ENCODE data around the gene MDM1.

Gene MDM1

DNA sequence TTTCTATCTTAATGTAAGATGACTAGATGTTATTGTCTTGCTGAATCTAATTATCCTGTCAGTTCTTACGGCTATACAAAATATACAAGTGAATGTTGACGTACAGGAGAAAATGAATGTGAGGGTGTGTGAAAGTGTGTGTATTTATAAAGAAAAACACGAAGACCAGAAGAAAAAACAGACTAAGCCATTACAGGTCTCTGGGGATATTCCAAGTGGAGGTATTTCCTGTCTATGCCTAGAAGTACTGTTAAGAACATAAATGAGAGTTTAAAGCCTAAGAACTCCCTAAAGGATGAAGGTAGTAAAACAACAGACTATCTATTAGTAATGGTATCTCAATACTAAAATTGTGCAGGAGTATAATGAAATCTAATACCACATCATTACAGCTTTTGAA is 7.6 kb downstream of the MDM1 start:
- no peak for DNase-seq
- Histone ChIP-seq H3K36me3 (peaks cover 6% of the 10 kb centered on the region), H3K27ac (no peak overlapping the region), H3K4me3 (ENCODE audit: low read depth, low read length) (no peak overlapping the region), H3K9me3 (ENCODE audit: severe bottlenecking) (no peaks in the 10 kb centered on the region), H3K27me3 (ENCODE audit: insufficient read depth, low read depth, severe bottlenecking) (no peaks in the 10 kb centered on the region)
- no peak for TF ChIP-seq CTCF (IDR thresholded peaks at IDR 0.05; ENCODE audit: low read depth, low read length)

GRCh38 chr12:68321140-68321539 is 11.0 kb downstream of the MDM1 start:
- no peaks in the 10 kb centered on the region for H3K9me3 ChIP-seq (ENCODE audit: severe bottlenecking)
- no peaks in the 10 kb centered on the region for H3K27me3 ChIP-seq (ENCODE audit: insufficient read depth, low read depth, severe bottlenecking)
- peaks cover 2% of the 10 kb centered on the region for H3K36me3 ChIP-seq
- no peak overlapping the region for H3K27ac ChIP-seq
- no peak for TF ChIP-seq CTCF (IDR thresholded peaks at IDR 0.05; ENCODE audit: low read depth, low read length)
- no peak for DNase-seq
- H3K4me3 ChIP-seq (ENCODE audit: low read depth, low read length) = no peak overlapping the region

DNA sequence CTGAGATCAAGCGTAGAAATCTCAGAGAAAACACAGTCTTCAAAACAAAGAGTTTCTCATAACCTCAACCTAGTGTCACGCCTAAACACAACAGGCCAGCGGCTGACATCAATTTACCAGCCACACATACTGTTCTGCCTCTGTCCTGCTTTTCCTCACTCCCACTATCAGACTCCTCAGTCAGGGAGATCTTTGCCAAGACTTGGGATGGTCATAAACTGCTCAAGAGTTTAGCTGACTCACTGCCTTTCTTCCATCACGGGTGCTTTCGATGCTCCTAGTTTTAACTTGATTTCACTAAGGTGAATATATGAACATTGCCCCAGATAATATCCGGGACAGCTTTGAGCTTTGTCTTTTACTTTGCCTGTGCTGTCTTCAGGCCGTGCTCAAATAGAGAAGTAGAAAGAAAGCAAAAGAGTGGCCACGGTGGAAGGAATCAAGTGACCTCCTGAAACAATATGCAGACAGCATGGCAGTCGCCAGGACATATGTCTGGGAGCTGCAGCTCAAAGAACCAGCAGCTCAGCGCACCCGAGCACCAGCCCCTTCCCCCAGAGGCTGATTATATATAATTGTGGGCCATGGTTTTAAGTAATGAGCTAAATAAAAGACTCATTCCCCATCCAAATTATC is 12.1 kb downstream of the MDM1 start:
- Histone ChIP-seq H3K27me3 (ENCODE audit: insufficient read depth, low read depth, severe bottlenecking) (no peaks in the 10 kb centered on the region), H3K9me3 (ENCODE audit: severe bottlenecking) (no peaks in the 10 kb centered on the region), H3K36me3 (no peaks in the 10 kb centered on the region; the same call in 1 of the 2 replicates), H3K4me3 (ENCODE audit: low read depth, low read length) (no peak overlapping the region), H3K27ac (no peak overlapping the region)
- DNase-seq = no peak
- no peak for TF ChIP-seq CTCF (IDR thresholded peaks at IDR 0.05; ENCODE audit: low read depth, low read length)

GRCh38 chr12:68317047-68317667 is 15.0 kb downstream of the MDM1 start:
- TF ChIP-seq CTCF (IDR thresholded peaks at IDR 0.05; ENCODE audit: low read depth, low read length) = no peak
- peak; percentile 16 for DNase-seq
- peaks cover 10% of the 10 kb centered on the region for H3K36me3 ChIP-seq
- no peaks in the 10 kb centered on the region for H3K9me3 ChIP-seq (ENCODE audit: severe bottlenecking)
- no peak overlapping the region for H3K27ac ChIP-seq
- no peaks in the 10 kb centered on the region for H3K27me3 ChIP-seq (ENCODE audit: insufficient read depth, low read depth, severe bottlenecking)
- no peak overlapping the region for H3K4me3 ChIP-seq (ENCODE audit: low read depth, low read length)

- peaks cover 16% of the 10 kb centered on the region for H3K36me3 ChIP-seq
- no peak for TF ChIP-seq CTCF (IDR thresholded peaks at IDR 0.05; ENCODE audit: low read depth, low read length)
These were observed 21.8 kb downstream of the MDM1 start for GRCh38 chr12:68310370-68310769.

GRCh38 chr12:68306564-68306963 is 25.6 kb downstream of the MDM1 start:
- TF ChIP-seq CTCF (IDR thresholded peaks at IDR 0.05; ENCODE audit: low read depth, low read length) = no peak
- no peak for DNase-seq
- Histone ChIP-seq H3K4me3 (ENCODE audit: low read depth, low read length) (no peak overlapping the region), H3K27ac (no peak overlapping the region), H3K27me3 (ENCODE audit: insufficient read depth, low read depth, severe bottlenecking) (no peaks in the 10 kb centered on the region), H3K9me3 (ENCODE audit: severe bottlenecking) (no peaks in the 10 kb centered on the region), H3K36me3 (peaks cover 4% of the 10 kb centered on the region)

More at GRCh38 chr12:68310370-68310769, 21.8 kb downstream of the MDM1 start:
- no peak overlapping the region for H3K27ac ChIP-seq
- no peaks in the 10 kb centered on the region for H3K9me3 ChIP-seq (ENCODE audit: severe bottlenecking)
- DNase-seq = no peak
- no peaks in the 10 kb centered on the region for H3K27me3 ChIP-seq (ENCODE audit: insufficient read depth, low read depth, severe bottlenecking)
- no peak overlapping the region for H3K4me3 ChIP-seq (ENCODE audit: low read depth, low read length)
